NCI-H446 treated with DMSO at 0.1 percent for 48 hours (cell line): ENCODE results near the gene OBP2B.
"Not testable (repeated sequence)": the region's sequence is repeated elsewhere in the genome, so short reads cannot be mapped to it uniquely, and the experiment has no call there.

Experiments
- DNase-seq: peaks from one replicate; lab custom pipeline; 2025; lab: John Stamatoyannopoulos, UW

Gene OBP2B

GRCh38 chr9:133221177-133221809, 12.2 kb upstream of the OBP2B start:
- no peak for DNase-seq

GRCh38 chr9:133218049-133218975, 9.3 kb upstream of the OBP2B start:
- DNase-seq, result not testable (repeated sequence)

GRCh38 chr9:133217333-133217988, 8.4 kb upstream of the OBP2B start:
- DNase-seq, result not testable (repeated sequence)

- DNase-seq, result not testable (repeated sequence)
These were observed 5.2 kb upstream of the OBP2B start for GRCh38 chr9:133214276-133214675.

- no peak for DNase-seq
These were observed 1.6 kb upstream of the OBP2B start for GRCh38 chr9:133210609-133211008.

- no peak for DNase-seq
These were observed 1.1 kb upstream of the OBP2B start for GRCh38 chr9:133210202-133210532.

- not testable (repeated sequence) for DNase-seq
These were observed 514 bp upstream of the OBP2B start for GRCh38 chr9:133209327-133210201.

GRCh38 chr9:133208171-133208879, 725 bp downstream of the OBP2B start:
- not testable (repeated sequence) for DNase-seq

GRCh38 chr9:133207540-133208170, 1.4 kb downstream of the OBP2B start:
- no peak for DNase-seq

- DNase-seq, result no peak
These were observed 2.0 kb downstream of the OBP2B start for GRCh38 chr9:133207021-133207531.

- no peak for DNase-seq
These were observed 2.8 kb downstream of the OBP2B start for GRCh38 chr9:133205996-133206931.

GRCh38 chr9:133205481-133205887, 3.6 kb downstream of the OBP2B start:
- not testable (repeated sequence) for DNase-seq

- DNase-seq, result no peak
These were observed 4.1 kb downstream of the OBP2B start for GRCh38 chr9:133204993-133205336.

GRCh38 chr9:133204335-133204992, 4.6 kb downstream of the OBP2B start:
- DNase-seq, result no peak

GRCh38 chr9:133203506-133204075, 5.5 kb downstream of the OBP2B start:
- no peak for DNase-seq

GRCh38 chr9:133202688-133203453, 6.2 kb downstream of the OBP2B start:
- no peak for DNase-seq

GRCh38 chr9:133202145-133202513, 6.9 kb downstream of the OBP2B start:
- no peak for DNase-seq
